HepG2 (cell line): ENCODE results near the gene SSNA1. TPM values are rescaled to one million over a fixed set of nuclear protein-coding genes. Genes with fewer than 3 reads are reported as not detected.

Experiments used
- ATAD3A ChIP-seq: sonication (generic); formaldehyde crosslinking; IDR thresholded peaks from 2 replicates; pipeline ENCODE4 v1.4.0; 2020; ENCODE audit warnings: missing genetic modification reagents
- CREBL2 ChIP-seq: sonication (generic); formaldehyde crosslinking; IDR thresholded peaks from 2 replicates; pipeline ENCODE4 v1.8.1; 2023; ENCODE audit warnings: missing genetic modification reagents, mild to moderate bottlenecking, borderline replicate concordance
- ERF ChIP-seq: IDR thresholded peaks from 2 replicates; pipeline ENCODE4 v1.6.1; 2018; ENCODE audit warnings: missing biosample characterization, missing genetic modification reagents
- MBD4 ChIP-seq: IDR thresholded peaks from 2 replicates; pipeline ENCODE4 v1.6.1; 2012; ENCODE audit warnings: low read length, inconsistent platforms, borderline replicate concordance
- SP5 ChIP-seq: IDR thresholded peaks from 2 replicates; pipeline ENCODE4 v1.6.1; 2016; ENCODE audit warnings: low read depth, borderline replicate concordance
- SRSF4 ChIP-seq: fragments of 200-400 bp; formaldehyde crosslinking; IDR thresholded peaks from one replicate; pipeline ENCODE4 v1.6.1; 2018; ENCODE audit warnings: mild to moderate bottlenecking, low read depth, low read length, moderate library complexity; ENCODE audit not compliant: poor library complexity, severe bottlenecking
- SRSF9 ChIP-seq: fragments of 200-400 bp; formaldehyde crosslinking; IDR thresholded peaks from 2 replicates; pipeline ENCODE4 v1.6.1; 2018; ENCODE audit warnings: borderline replicate concordance, mild to moderate bottlenecking, low read depth, low read length; ENCODE audit not compliant: insufficient read depth, poor library complexity, severe bottlenecking
- THYN1 ChIP-seq: sonication (generic); formaldehyde crosslinking; IDR thresholded peaks from 2 replicates; pipeline ENCODE4 v1.8.1; 2023; ENCODE audit warnings: low read depth, mild to moderate bottlenecking, moderate library complexity, missing genetic modification reagents, borderline replicate concordance
- YY1 ChIP-seq: IDR thresholded peaks from 2 replicates; pipeline ENCODE4 v1.6.1; 2011; ENCODE audit warnings: low read length, low read depth, moderate library complexity, mild to moderate bottlenecking; ENCODE audit not compliant: insufficient read depth, insufficient replicate concordance
- ZNF17 ChIP-seq: sonication (generic); formaldehyde crosslinking; IDR thresholded peaks from 2 replicates; pipeline ENCODE4 v1.5.0; 2020; ENCODE audit warnings: mild to moderate bottlenecking, missing genetic modification reagents
- ZNF460 ChIP-seq: sonication (generic); formaldehyde crosslinking; IDR thresholded peaks from 2 replicates; pipeline ENCODE4 v1.5.1; 2020; ENCODE audit warnings: missing genetic modification reagents, mild to moderate bottlenecking, borderline replicate concordance
- ZNF557 ChIP-seq: sonication (generic); formaldehyde crosslinking; IDR thresholded peaks from 2 replicates; pipeline ENCODE4 v1.4.0; 2020; ENCODE audit warnings: missing genetic modification reagents
- ZNF737 ChIP-seq: sonication (generic); formaldehyde crosslinking; IDR thresholded peaks from 2 replicates; pipeline ENCODE4 v1.5.0; 2020; ENCODE audit warnings: missing genetic modification reagents, mild to moderate bottlenecking, borderline replicate concordance
- ZNF746 ChIP-seq: sonication (generic); formaldehyde crosslinking; IDR thresholded peaks from 2 replicates; pipeline ENCODE4 v1.8.0; 2022; ENCODE audit warnings: mild to moderate bottlenecking, missing genetic modification reagents
- ZNF839 ChIP-seq: sonication (generic); formaldehyde crosslinking; IDR thresholded peaks from 2 replicates; pipeline ENCODE4 v1.4.0; 2020; ENCODE audit warnings: missing genetic modification reagents, mild to moderate bottlenecking, borderline replicate concordance
- ZXDC ChIP-seq: sonication (generic); formaldehyde crosslinking; IDR thresholded peaks from 2 replicates; pipeline ENCODE4 v1.5.0; 2020; ENCODE audit warnings: mild to moderate bottlenecking, missing genetic modification reagents
- polyA plus RNA-seq, 8 experiments: library from polyadenylated mRNA; depleted of rRNA in 3 of 8; stranded (reverse) in 7 of 8; unstranded in 1 of 8; fragments of >200 nt; fragmentation: Illumina TruSeq in 4 of 8; extraction: Trizol in 4 of 8; gene quantifications; 2 replicates each; pipeline versions ENCODE4 v1.2.1 to v1.2.3, GENCODE V29; 2011 to 2016; ENCODE audit warnings: low read depth in 4 of 8, missing spikeins in 1 of 8, mixed read lengths in 1 of 8; ENCODE audit not compliant: insufficient read depth in 1 of 8
- total RNA-seq, 5 experiments: library from RNA; depleted of rRNA; stranded (reverse); fragments of >200 nt; fragmentation: Illumina TruSeq; extraction: Trizol; gene quantifications; 2 replicates each; pipeline ENCODE4 v1.2.3, GENCODE V29; 2016; ENCODE audit warnings: low read depth in 1 of 5
- TF ChIP-seq, protein P1 (sequence below): sonication (generic); formaldehyde crosslinking; IDR thresholded peaks from 2 replicates; pipeline ENCODE4 v1.5.0; 2020; ENCODE audit warnings: missing genetic modification reagents, mild to moderate bottlenecking, borderline replicate concordance
- TF ChIP-seq, protein P2 (sequence below): sonication (generic); formaldehyde crosslinking; IDR thresholded peaks from 2 replicates; pipeline ENCODE4 v1.9.0; 2021; ENCODE audit warnings: missing genetic modification reagents, mild to moderate bottlenecking, borderline replicate concordance

Gene SSNA1
- total and polyA plus RNA-seq, 2 of the 13 experiments (the other 11 are each of a cell fraction or from before 2014, with no cell fraction given): 35.9 to 49.4 TPM

- TF ChIP-seq THYN1 (CRISPR knock-in tag) (no peak), ATAD3A (CRISPR knock-in tag) (no peak), ZNF839 (CRISPR knock-in tag) (no peak), SRSF4 (no peak), ZNF17 (CRISPR knock-in tag) (no peak), SRSF9 (no peak), ZNF557 (CRISPR knock-in tag) (no peak), ZXDC (CRISPR knock-in tag) (0 out of 2 replicates have a peak, but pooled peaks have one; percentile 59), ZNF746 (no peak), SP5 (CRISPR knock-in tag) (peak; percentile 58; the same call in 1 of the 2 replicates), CREBL2 (CRISPR knock-in tag) (no peak), ZNF737 (CRISPR knock-in tag) (no peak), YY1 (peak; percentile 94), ERF (peak; percentile 89; the same call in 1 of the 2 replicates), ZNF460 (CRISPR knock-in tag) (no peak), MBD4 (no peak)
- TF ChIP-seq, protein P1, sequence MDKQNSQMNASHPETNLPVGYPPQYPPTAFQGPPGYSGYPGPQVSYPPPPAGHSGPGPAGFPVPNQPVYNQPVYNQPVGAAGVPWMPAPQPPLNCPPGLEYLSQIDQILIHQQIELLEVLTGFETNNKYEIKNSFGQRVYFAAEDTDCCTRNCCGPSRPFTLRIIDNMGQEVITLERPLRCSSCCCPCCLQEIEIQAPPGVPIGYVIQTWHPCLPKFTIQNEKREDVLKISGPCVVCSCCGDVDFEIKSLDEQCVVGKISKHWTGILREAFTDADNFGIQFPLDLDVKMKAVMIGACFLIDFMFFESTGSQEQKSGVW (CRISPR knock-in tag): no peak
- TF ChIP-seq, protein P2, sequence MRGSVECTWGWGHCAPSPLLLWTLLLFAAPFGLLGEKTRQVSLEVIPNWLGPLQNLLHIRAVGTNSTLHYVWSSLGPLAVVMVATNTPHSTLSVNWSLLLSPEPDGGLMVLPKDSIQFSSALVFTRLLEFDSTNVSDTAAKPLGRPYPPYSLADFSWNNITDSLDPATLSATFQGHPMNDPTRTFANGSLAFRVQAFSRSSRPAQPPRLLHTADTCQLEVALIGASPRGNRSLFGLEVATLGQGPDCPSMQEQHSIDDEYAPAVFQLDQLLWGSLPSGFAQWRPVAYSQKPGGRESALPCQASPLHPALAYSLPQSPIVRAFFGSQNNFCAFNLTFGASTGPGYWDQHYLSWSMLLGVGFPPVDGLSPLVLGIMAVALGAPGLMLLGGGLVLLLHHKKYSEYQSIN (CRISPR knock-in tag): no peak
Measured at GRCh38 chr9:137205126-137206069, 16.9 kb downstream of the SSNA1 start, which contains the start of the genes NDOR1 and TMEM203 (continued).
